Stimulated activated naive CD8-positive, alpha-beta T cell treated with anti-CD3 and anti-CD28 coated beads, Interleukin-15, Interleukin-2, amounts not matched to agents 100 U/mL and 50 U/mL, for 24 hours (primary cell): Measurements from ENCODE around the gene UBR3.

Experiments used
- ATAC-seq: fragments of 150-1000 bp; cut with Tn5 transposase; one replicate; pipeline ENCODE4 v1.10.0; 2021
- DNase-seq: peaks from one replicate; pipeline ENCODE4 v3.0.0; 2021

The UBR3 gene

DNA sequence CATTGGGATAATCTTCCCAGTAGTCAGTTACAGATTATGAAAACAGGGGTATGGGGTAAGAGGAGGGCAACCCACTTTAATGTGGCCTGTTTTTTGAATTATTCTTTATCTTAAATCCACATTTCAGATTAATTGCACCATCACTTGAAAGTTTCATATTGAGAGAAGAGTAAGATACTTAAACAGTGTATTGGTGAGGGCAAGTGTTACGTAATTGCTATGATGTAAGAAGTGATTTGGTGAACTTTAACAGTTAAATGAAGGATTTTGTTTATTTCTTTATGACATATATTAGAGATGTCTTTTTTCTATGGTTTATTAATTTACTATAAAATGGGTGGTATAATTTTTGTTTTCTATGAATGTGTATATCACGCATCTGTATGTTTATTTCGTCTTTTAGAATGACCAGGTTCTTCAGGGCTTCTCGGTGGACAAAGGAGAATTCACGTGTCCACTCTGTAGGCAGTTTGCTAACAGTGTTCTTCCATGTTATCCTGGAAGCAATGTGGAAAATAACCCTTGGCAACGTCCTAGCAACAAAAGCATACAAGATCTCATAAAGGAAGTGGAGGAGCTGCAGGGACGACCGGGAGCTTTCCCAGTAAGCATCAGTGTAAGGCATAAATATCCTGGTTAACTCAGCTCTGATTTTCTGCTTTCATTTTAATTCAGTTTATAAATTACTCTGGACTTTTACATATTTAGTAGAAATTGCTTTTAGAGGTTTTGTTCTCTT is 179.5 kb downstream of the UBR3 start:
- DNase-seq (no peak), ATAC-seq (no peak)

DNA sequence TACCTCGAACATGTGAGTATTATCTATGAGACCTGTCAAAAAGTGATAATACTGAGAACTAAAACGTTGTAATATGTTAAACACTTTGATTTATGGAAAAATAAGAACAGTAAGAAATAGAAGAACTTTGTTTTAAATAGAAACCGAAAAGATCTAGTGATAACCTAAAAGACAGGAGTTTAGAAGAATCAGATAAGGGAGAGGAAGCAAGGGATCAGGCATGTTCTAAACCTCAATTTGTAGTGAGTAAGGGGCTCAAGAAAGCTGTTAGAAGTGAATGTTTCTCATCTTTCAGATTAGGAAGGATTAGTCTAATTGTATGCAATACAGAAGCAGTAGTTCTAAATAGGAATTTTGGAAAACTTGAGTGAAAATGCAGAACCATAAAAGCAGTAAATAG is 182.0 kb downstream of the UBR3 start:
- ATAC-seq (no peak), DNase-seq (no peak)

DNA sequence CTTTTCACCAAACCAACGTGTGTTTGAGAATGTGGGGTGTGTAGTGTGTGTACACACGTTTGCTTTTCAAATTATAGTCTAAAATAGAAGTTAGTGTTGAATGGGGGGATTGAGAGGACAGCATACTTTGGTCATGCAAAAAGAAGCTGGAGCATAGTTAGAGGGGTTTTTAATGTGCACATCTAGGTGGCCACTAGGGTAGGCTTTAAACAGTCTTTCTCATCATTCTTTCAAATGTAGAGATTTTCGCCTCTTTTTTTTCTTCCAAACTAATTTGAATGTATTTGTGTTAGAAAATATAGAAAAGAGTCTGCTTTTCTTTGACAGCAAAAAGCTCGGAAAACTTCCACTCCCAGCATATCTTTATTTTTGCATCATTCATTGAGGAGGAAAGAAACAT is 185.5 kb downstream of the UBR3 start:
- no peak for DNase-seq

DNA sequence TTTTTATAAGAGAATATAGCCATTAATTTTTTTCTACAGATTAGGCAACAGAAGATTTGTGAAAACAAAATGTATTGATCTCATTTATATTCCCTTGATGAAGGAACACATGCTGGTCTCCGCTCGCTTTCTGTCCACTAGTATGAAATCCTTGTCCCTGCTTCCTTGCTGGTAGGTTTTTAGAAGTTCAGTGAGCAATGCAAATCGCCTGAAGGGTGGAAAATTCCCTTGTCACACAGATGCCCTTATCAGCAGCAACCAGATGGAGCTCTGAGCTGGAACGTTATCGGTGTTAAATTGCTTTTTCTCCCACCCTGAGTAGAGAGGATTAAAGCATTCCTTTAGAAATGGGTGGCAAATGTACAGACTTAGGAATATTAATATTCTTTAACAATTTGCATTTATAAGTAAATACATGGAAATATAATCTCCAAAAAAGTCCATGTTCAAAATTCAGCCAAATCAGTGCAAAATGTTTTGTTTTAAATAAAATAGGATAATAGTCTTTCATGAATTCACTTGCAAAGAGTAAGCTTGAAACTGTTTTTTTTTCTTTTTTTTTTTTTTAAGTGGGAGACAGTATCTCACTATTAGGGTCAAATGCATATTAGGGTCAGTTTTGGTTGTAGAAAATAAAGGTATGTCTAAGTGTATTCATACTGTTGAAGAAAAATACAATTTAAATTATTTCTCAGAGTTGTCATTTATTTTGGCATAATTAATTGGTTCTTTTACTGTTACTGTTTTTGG is 186.7 kb downstream of the UBR3 start:
- ATAC-seq: no peak
- DNase-seq: no peak

More for the DNA sequence above, 185.5 kb downstream of the UBR3 start:
- ATAC-seq: no peak

DNA sequence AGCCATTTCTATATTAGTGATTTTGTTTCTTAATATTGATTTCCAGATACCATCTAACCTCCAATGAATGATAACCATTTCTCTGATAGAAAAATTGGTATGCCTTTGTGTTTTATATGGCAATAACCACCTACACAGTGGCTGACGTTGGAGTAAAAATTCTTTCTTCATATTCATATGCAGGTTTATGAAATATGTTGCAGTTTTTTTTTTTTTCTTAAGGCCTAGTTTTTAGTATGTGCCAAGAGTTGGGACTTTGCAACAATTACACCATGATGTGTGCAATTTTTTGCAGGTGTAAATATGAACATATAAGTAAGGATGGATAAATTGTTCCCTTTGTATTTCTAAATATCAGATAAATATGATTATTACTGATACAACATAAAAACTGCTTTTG is 187.5 kb downstream of the UBR3 start:
- DNase-seq (no peak), ATAC-seq (no peak)

DNA sequence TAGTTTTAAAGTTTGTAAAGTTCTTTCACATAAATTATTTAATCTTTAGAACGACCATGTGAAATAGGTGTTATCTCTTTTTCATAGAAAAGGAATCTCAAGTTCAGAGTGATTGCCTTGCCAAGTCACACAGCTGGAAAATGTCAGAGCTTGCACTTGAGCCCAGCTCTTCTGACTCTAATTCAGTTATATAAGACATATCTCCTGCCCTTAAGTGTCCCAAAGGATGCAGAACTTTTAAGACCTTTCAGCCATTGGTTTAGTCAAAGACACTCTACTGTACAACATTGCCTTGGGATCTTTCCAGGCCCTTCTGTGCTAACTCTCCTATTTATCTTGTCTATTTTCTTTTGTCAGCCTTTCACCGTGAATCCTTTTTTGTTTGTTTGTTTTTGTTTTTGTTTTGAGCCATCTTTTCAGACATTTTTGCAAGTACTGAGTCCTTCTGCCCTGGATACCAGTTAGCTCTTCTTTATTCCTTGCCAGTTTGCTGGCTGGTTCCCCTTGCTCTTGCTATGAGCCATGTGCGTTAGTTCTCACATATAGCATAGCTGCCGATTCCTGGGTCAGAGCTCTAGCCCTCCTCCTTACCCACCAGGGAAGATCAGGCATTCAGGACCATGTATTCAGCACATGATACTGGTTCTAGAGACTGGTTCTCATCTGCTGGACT is 190.7 kb downstream of the UBR3 start:
- ATAC-seq (no peak), DNase-seq (no peak)

DNA sequence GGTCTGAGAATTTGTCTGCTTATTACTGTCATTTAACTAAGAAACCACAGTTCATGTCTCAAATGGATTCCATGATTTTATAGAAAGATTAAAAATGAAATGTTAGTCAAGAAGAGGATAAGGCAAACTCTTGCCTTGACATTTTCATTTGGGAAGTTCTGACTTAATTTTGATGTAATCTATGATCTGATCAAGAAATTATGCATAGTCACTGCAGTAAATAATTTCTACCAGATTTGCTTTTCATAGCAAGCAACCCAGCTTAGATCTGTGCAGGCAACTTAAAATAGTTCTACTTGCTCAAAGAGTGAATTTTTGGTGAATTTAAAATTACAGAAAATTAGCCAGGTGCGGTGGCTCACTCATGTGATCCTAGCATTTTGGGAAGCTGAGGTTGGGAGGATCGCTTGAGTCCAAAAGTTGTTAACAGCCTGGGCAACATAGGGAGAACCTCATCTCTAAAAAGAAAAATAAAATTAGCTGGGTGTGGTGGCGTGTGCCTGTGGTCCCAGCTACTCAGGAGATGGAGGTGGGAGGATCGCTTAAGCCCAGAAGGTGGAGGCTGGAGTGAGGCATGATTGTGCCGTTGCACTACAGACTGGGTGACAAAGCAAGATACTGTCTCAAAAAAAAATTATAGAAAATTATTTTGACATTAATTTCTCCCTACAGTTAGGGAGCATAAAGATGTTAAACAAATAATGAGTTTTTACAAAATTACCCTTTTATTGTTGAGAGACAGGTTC is 192.0 kb downstream of the UBR3 start:
- no peak for ATAC-seq
- DNase-seq: no peak

DNA sequence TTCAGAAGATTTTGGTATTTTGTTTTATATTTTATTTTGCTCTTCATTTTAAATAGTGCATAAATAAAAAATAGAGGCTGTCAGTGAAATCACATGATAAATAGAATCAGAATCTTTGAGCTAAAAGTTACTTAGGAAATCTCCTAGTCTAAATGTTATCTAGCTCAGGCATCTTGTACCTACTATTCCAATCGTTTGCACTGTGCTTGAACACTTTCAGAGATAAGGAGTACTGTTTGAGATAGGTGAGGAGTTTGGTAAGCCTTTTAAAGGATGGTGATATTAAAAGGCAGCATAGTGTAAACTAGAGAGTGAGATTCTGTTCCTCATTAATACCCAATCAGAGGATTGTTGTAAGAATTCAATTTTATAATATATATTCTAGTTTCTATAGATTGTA is 193.5 kb downstream of the UBR3 start:
- ATAC-seq (no peak), DNase-seq (no peak)

DNA sequence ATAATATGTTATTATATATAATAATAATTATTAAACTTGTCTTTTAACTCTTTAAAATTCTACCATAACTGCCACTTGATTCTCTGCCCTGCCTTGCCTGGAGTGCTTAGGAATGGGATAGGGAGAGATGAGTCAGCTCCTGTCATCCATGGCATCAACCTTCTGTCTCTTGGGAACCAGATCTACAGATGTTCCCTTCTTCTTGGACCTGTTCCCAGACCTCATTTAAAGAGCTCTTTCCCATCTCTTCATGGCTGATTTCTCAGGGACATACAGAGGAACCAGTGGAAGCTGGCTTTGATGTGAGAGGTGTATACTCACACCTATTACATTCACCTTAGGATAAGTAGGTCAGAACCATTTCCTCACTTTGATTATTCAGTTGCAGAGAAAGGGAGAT is 195.4 kb downstream of the UBR3 start:
- DNase-seq: no peak
- no peak for ATAC-seq

DNA sequence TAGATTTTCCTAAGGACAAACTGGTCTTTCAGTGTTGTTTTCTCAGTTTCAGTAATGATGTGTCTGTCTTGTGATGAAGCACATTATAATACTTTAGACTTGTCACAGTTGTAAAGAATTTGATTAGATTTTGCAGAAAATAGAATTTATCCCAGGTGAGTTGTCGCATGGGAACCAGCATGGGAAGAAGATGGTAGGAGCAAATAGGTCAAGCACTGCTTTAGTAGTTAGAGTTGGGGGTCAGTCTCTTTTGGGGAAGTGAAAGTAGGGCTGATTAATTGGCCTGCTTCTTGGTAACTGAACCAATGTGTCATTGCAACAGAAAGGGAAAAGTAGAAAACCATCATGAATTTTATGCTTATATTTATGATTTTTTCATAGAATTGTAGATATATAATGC is 197.5 kb downstream of the UBR3 start:
- ATAC-seq (no peak), DNase-seq (no peak)

DNA sequence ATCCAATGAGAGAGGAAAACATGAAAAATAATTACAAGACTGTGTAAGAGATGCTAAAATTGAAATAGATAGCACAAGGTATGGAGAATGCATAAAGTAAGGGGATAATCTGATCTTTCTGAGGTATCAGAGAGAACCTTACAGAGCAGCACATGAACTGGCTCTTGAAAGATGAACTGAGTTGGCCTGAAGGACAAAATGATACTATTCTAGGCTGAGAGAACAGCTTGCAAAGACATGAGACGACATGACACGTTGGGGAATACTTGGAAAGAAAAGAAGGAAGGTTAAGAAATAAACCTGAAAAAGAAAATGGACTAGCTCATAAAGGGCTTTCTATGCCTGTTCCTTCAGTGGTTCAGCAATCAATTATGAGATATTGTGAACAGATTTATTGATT is 198.0 kb downstream of the UBR3 start:
- no peak for ATAC-seq

DNA sequence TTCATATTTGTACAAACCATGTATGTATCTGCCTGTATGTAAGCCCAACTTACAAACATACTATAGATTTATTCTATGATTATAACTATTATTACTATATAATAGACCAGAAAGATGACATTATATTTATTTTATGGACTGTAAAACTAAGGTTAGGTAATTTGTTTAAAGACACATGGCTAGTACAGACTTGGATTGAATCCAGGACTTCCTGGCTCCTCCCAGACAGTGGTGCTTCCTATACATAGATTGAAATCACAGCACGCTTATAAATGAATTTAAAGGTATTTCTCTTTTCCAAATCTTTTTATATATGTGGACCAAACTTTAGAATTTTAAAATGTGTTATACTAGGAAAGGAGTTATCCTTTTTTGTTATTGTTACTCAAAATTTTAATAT is 199.1 kb downstream of the UBR3 start:
- ATAC-seq (no peak), DNase-seq (no peak)

More for the DNA sequence above, 198.0 kb downstream of the UBR3 start:
- DNase-seq: no peak

DNA sequence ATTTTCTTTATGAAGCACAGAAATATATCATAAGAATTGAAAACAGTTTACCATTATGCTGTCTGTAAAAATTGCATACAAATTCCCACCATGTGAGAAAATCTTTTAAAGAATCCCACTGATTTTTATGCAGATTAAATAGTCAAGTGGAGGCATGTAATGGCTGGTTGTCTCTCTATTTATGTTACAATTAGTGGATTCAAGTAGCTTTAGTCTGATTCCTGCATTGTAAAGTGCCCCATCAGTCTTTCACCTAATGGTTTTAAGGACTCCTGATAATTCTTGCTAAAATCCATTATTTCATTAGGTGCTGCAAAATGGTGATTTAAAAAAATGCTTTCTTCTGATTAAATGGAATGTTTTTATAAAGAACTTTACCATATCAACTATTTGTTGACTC is 202.3 kb downstream of the UBR3 start:
- ATAC-seq (no peak), DNase-seq (no peak)

DNA sequence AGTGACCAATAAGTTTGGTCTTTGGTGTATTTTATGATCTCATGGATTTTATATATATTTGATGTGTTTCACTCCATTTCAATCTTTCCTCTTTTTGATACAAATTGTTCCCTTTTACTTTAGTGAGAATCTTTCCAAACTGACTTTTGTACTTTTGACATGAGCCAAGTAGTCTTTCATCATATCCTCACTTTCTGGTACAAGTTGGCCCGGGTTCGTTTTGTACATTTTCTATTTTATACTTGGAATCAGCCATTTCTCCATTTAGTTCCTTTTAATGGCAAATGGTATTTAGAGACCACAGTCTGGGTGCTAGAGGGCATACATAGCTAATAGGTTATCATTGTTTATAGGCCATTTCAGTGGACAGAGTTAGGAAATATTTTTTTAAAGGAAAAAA is 202.8 kb downstream of the UBR3 start:
- DNase-seq: no peak
- no peak for ATAC-seq

DNA sequence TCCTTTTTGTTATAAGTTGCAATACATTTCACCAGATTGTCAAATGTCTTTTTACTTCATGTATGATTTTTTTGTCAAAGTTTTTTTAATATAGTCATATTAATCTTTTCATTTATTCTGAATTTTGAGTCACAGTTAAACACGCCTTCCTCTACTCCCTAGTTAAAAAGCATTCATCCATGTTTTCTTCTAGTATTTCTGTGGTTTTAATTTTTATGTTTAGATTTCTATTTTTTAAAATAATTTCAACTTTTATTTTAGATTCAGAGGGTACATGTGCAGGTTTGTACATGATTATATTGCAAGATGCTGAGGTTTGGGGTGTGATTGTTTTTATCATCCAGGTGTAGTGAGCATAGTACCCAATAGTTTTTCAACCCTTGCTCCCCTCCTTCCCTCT is 204.0 kb downstream of the UBR3 start:
- ATAC-seq (no peak), DNase-seq (no peak)

DNA sequence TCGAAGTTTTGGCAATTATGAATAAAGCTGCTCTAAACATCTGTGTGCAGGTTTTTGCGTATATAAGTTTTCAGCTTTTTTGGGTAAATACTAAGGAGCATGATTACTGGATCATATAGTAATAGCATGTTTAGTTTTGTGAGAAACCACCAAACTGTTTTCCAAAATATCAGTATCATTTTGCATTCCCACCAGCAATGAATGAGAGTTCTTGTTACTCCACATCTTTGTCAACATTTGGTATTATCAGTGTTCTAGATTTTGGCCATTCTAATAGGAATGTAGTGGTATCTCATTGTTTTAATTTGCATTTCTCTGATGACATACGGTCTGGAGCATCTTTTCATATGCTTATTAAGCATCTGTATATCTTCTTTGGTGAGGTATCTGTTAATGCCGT is 207.3 kb downstream of the UBR3 start:
- no peak for ATAC-seq
- DNase-seq: no peak

DNA sequence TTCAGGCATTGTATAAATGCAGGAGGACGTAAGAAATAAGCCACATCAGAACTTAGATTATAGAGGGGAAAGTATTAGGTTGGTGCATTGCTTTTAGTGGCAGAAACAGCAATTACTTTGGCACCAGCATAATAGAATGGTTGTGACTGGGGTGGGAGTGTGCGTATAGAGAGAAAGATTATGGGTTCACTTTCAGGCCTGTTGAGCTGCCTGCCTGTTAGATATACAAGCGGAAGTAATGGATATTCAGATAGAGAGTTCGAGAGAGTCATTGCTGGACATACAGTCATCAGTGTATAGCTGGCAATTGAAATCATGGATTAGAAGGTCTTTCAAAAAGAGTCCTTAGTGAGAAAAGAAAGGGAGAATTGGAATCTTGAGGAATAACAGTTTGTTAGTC is 211.5 kb downstream of the UBR3 start:
- ATAC-seq (no peak), DNase-seq (no peak)

DNA sequence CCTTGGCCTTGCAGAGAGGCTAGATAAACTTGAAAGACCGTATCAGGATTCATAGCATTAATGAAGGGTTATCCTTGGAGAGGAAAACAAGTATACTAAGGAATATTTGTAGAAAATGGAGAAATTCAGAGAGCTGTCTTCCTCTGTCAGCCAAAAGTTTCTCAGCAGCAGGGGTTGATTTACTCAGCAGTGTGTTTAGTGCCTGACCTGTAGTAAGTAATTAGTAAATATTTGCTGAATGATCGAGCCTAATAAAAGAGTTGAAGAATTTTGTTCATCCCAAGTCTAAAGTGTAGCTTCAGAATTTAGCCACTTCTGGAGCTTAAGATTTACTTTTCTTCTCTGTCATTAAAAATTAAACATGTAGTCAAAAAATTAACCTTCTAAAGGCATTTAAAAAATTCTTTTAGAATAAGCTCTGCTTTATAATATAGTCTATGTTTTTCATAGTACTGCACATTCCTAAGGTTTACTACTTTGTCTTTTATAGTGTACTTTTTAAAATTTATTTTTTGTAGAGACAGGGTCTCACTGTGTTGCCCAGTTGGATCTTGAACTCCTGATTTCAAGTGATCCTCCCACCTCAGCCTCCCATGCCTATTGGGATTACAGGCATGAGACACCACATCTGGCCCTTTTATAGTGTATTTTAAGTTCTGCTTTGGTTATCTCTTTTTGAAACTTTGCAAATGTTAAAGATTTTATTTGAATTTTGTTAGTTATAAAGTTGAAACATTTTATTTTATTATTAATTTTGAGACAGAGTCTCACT is 212.3 kb downstream of the UBR3 start:
- ATAC-seq: no peak
- DNase-seq: no peak

DNA sequence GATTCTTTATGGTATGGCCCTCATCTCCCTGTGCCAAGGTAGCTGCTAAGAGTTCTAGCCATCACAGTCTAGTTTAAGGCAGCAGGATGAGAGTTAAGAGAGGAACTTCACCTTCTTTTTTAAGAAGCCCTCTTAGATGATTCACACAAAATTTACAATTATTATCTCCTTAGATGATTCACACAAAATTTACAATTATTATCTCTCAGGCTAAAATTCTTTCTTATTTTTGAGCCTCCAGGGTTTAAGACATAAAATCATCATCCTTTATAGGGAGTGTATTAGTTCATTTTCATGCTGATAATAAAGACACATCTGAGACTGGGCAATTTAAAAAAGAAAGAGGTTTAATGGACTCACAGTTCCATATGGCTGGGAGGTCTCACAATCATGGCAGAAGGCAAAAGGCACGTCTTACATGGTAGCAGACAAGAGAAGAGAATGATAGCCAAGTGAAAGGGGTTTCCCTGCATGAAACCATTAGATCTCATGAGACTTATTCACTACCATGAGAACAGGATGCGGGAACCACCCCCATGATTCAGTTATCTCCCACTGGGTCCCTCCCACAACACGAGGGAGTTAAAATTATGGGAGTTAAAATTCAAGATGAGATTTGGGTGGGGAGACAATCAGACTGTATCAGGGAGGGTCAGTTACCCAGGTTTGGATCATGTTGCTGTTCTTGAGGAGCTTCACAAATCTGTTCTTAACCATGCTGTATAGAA is 217.7 kb downstream of the UBR3 start:
- ATAC-seq (no peak), DNase-seq (no peak)

DNA sequence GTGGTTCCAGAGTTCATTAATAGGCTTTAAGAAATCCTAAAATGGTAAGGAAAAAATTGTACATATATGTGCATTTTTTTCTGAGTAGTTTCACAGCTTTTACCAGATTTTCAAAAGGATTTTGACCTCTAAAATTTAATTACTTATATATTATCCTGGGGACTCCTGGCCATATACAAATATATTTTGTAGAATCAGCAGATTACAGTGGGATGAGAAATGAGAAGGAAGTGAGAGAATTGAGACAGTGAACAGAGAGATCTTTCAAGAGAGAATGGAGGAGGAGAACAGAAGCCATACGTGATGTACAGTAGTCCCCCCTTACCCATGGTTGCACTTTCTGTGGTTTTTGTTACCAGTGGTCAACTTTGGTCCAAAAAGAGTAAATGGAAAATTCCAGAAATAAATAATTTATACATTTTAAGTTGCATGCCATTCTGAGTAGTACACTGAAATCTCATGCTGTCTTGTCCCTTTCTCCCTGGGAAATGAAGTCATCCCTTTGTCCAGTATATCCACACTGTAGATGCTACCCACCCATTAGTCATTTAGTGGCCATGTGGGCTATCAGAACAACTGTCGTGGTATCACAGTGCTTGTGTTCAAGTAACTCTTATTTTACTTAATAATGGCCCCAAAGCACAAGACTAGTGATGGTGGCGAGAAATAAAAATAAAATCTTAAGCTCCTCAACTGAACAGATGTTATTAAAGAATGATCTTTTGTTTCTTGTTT is 220.2 kb downstream of the UBR3 start:
- no peak for ATAC-seq
- no peak for DNase-seq

DNA sequence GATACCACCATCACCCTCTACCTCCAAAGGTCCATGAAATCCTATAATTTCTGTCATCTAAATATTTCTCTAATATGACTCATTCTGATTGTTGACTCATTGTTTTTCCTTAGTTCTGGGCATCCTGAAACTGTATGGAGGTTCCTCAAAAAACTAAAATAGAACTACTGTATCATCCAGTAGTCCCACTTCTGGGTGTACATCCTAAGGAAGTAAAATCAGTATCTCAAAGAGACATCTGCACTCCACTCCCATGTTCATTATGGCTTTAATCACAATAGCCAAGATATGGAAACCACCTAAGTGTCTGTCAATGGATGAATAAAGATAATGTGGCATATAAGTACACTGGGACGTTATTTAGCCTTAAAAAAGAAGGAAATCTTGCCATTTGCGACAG is 224.9 kb downstream of the UBR3 start:
- ATAC-seq: no peak
- DNase-seq: no peak
